SKM-1 treated with dmso at 0.1 percent for 144 hours (cell line): Measurements from ENCODE around the gene ANXA6.
A peak's percentile ranks its signal among the peaks of the same experiment; 100 is the strongest.
"Not testable (repeated sequence)": the region's sequence is repeated elsewhere in the genome, so short reads cannot be mapped to it uniquely, and the experiment has no call there.

ENCODE experiments used
- DNase-seq: peaks from one replicate; lab custom pipeline; 2025; ENCODE audit not compliant: unreplicated experiment; lab: John Stamatoyannopoulos, UW

Gene ANXA6

GRCh38 chr5:151181818-151182523, 24.4 kb upstream of the ANXA6 start:
- no peak for DNase-seq

DNA sequence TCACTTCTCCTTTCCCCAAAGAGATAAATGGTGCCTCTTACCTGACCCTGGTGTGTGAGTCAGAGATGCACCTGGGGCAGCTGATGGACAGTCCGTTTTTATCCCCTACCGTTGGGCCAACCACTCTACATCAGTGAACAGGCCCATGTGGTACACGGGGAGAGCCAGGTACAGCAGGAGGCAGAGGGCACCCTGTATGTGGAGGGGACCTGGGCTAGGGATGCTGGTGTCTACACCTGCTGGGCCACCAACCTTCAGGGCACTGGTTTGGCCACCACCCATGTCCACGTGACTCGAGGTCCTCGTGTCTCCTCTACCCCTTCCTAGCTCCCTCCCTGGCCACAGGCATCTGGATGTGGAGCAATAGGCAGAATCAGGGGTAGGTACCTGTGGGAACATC, 22.7 kb upstream of the ANXA6 start:
- no peak for DNase-seq

- DNase-seq: no peak
Observed at GRCh38 chr5:151179489-151179840, 21.9 kb upstream of the ANXA6 start.

- no peak for DNase-seq
Observed at GRCh38 chr5:151178777-151179488, 21.4 kb upstream of the ANXA6 start.

DNA sequence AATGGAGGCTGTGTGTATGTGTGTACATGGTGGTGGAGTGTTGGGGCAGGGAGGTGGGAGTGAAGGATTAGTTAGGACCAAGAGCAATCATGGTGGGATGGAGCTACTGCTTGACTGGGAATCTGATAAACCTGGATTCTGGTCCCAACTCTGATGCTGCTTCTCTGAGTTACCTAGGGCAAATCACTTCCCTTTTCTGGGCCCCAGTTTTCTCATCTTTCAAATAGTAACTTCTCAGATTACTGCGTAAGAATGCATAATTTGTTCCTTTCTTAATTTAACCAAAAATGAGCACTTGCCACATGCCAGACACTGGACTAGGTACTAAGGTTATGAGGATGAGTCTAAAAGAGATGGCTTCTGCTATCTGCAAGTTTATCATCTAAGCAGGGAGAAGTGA, 20.8 kb upstream of the ANXA6 start:
- no peak for DNase-seq

GRCh38 chr5:151176268-151176667, 18.7 kb upstream of the ANXA6 start:
- not testable (repeated sequence) for DNase-seq

DNA sequence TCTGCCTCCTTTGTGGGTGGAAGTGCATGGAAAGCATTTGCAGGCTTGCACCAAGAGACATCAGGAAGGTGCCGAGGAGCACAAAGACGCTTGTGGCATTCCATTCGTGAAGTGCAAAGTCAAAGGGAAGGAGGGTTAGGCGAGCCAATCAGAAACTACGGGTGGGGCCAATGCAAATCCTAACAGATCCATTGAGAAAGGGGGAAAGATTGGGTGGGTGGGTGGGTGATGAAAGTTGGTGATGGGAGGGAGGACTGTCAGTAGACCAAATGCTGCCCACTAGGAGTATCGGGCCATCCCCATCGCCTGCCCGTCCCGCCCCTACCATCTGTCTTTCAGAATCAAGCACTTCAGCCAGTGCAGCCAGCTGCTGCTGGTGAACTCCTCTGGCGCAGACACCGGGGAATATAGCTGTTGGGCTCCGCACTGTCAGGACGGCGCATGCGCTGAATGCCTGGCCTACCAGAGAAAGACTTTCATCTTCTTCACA, 17.1 kb upstream of the ANXA6 start:
- DNase-seq: no peak

DNA sequence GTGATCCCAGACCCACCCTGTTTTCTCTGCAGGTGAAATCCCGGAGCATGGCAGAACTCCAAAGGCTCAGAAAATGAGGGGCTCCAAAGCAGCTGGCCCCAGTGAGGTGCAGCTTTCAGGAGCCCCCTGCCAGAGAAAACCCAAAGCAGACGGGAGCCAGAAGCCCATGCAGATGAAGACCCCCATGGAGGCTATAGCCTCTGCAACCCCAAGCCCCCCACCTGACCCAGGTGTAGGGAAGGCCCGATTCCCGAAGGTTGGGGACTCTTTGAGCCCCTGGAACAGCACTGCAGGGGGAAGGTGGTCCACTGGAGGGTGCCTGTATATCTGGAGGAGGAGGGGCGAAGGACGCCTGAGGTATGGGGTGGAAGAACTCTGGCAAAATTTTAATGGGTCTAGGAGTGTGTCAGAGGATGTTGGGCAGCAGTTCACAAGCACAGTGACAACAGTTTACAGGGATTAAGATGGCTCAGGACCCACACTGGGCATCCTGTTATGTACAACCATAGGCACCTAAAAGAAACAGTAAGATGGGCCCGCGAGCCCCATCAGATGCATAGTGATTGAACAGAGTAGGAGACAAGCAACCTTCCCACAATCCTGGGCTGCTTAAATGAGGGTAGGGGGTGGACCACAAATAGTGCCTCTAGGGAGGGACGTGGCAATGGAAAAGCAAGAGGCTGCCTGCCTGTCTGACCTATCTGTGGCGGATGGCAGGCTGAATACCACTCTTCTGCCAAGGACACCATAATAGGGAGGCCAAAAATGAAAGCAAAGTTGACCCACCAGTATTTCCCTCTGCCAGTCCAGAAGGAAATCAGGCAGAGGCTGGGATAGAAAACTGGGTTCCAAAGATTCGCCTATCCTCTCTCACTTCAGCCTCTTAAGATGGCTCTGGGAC, 16.4 kb upstream of the ANXA6 start:
- no peak for DNase-seq

- peak; percentile 36 for DNase-seq
Observed at GRCh38 chr5:151171529-151171928, 13.9 kb upstream of the ANXA6 start.

- no peak for DNase-seq
Observed at GRCh38 chr5:151168602-151169344, 11.2 kb upstream of the ANXA6 start.

DNA sequence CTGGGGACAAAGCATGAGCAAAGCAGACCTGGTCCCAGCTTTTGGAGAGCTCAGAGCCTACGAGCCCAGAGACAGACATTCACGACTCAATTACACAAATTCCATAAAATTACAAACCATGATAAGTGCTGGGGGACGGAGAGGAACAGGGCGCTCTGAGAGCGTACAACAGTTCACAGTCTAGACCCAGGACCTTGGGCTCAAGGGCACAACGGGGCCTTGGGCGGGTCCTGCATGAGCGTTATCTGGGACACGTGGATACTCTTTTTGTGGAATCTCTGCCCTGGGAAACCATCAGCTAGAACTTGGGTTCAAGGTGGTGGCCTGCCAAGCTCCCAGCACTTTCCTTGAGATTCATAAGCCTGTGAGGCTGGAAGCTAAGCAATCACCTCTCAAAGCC, 9.4 kb upstream of the ANXA6 start:
- no peak for DNase-seq

- peak; percentile 77 for DNase-seq
Observed at GRCh38 chr5:151164687-151165392, 7.3 kb upstream of the ANXA6 start.

GRCh38 chr5:151162776-151163175, 5.2 kb upstream of the ANXA6 start:
- no peak for DNase-seq

GRCh38 chr5:151159649-151160373, 2.2 kb upstream of the ANXA6 start:
- DNase-seq: no peak

- no peak for DNase-seq
Observed at GRCh38 chr5:151158287-151158661, 695 bp upstream of the ANXA6 start.

- DNase-seq: no peak
Observed at GRCh38 chr5:151156507-151157420, 815 bp downstream of the ANXA6 start.

DNA sequence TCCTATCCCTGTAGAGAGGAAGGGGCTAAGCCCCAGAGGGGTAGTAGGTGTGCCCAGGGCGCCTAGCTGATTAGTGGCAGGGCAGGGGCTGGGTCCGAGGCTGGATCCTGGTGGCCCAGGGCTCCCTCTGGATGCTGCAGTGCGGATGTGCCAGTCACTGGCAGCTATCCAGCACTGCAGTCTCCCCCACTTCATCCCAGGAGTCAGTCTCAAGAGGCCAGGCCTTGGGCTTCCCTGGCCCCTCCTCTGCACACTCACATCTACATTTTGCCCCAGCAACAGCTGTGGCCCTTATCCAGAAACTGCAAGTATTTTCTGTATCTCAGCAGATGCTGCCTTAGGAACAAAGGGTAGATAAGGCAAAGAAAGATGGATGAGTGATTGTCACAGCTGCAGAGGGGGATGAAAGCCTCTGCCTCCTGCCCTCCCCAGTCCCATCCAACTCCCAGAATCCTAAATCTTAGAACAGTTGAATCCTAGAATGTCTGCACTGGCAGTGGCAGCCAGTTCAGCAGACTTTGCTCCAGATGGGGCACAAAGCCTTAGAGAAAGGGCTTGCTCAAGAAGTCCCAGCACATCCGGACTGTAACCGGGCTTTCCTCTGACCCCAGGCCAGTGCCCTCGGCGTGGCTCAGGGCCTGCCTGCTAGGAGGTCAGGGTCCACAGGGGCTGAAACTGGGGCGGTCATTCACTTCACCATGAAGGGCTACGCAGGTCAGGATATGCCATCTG, 1.6 kb downstream of the ANXA6 start:
- DNase-seq: no peak
